ENCODE data around the gene CA5A. TPM values are rescaled to one million over a fixed set of nuclear protein-coding genes. Genes with fewer than 3 reads are reported as not detected.

CA5A gene
- total and polyA plus RNA-seq, 12 donors = 0.15 to 0.65 (median 0.29) TPM; not detected in 7

- 94 to 95% methylated on average over 9 of the region's 9 CpGs for WGBS, 2 donors
- H3K9me3 ChIP-seq = no peaks in the 10 kb centered on the region
- peaks cover 10 to 61% (median 47%) of the 10 kb centered on the region in 9 donors for H3K4me1 ChIP-seq
- no peak overlapping the region for H3K27ac ChIP-seq
- no peak for ATAC-seq
- no peak for DNase-seq
- intact Hi-C loops (cut with DNase I) = no loop called here
- H3K36me3 ChIP-seq = peaks cover 0 to 14% (median 0%) of the 10 kb centered on the region in 9 donors
- H3K27me3 ChIP-seq = no peaks in the 10 kb centered on the region
- H3K4me3 ChIP-seq = no peak overlapping the region
- TF ChIP-seq, protein P1, sequence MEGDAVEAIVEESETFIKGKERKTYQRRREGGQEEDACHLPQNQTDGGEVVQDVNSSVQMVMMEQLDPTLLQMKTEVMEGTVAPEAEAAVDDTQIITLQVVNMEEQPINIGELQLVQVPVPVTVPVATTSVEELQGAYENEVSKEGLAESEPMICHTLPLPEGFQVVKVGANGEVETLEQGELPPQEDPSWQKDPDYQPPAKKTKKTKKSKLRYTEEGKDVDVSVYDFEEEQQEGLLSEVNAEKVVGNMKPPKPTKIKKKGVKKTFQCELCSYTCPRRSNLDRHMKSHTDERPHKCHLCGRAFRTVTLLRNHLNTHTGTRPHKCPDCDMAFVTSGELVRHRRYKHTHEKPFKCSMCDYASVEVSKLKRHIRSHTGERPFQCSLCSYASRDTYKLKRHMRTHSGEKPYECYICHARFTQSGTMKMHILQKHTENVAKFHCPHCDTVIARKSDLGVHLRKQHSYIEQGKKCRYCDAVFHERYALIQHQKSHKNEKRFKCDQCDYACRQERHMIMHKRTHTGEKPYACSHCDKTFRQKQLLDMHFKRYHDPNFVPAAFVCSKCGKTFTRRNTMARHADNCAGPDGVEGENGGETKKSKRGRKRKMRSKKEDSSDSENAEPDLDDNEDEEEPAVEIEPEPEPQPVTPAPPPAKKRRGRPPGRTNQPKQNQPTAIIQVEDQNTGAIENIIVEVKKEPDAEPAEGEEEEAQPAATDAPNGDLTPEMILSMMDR (IDR thresholded peaks at IDR 0.05) = no peak
Measured at GRCh38 chr16:87958632-87959031, 22.3 kb upstream of the CA5A start.

GRCh38 chr16:87957296-87958094, 21.2 kb upstream of the CA5A start:
- TF ChIP-seq, protein P1 (IDR thresholded peaks at IDR 0.05) = no peak
- intact Hi-C loops (cut with DNase I) = no loop called here
- peak overlapping the region in 5 of 10 donors; percentile 19 to 40 (median 25) for H3K4me3 ChIP-seq
- H3K27ac ChIP-seq = peak overlapping the region in 5 of 10 donors; percentile 33 to 100 (median 61)
- H3K27me3 ChIP-seq = no peaks in the 10 kb centered on the region
- no peak for ATAC-seq
- peaks cover 9 to 61% (median 47%) of the 10 kb centered on the region in 9 donors for H3K4me1 ChIP-seq
- WGBS, 2 donors = 92 to 94% methylated on average over 34 of the region's 34 CpGs
- DNase-seq = no peak
- peaks cover 0 to 24% (median 0%) of the 10 kb centered on the region in 9 donors for H3K36me3 ChIP-seq
- no peaks in the 10 kb centered on the region for H3K9me3 ChIP-seq

DNA sequence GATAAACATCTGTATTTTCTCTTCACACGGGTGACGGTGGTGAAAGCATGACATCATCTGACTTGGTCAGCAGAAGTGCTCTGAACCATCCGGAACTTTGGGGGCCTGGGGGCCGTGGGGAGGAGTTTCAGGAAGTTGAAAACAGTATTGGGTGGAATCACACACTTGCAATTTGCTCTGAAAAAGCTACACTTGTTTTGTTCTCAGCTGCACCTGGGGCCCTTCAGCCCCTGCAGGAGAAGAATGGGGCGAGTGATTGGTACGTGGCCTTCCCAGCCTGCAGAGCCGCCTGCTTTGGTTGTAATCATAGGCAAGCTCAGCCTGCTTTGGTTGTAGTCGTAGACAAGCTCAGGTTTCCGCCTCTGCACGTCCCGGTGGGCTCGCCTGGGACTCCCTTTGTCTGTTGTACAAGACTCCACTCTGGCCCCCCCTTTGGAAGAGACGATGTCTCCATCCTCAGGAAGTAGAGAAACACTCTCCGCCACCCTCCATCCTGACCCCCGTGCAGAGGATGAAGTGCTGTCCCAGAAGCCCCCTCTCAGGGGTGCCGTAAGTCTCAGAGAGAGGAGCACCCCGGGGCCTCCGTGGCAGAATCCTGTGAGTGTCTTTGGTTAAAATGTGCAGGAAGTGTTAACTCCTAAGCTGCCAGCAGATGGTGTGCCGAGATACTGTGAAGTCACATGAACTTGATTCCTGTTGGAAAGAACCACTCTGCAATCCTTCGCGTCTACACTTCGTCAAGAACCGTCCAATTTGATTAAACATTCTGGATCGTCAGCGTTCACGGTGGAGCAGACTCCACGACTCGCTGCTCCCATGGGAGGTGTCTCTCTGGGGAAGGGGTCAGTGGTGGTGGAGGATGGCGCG, 20.3 kb upstream of the CA5A start:
- peak in 1 of 2 donors; percentile 66 for DNase-seq
- TF ChIP-seq, protein P1 (IDR thresholded peaks at IDR 0.05) = peak in 3 of 9 donors; percentile 9 to 18 (median 13)
- Histone ChIP-seq H3K36me3 (peaks cover 0 to 24% (median 0%) of the 10 kb centered on the region in 9 donors), H3K4me1 (peaks cover 9 to 66% (median 54%) of the 10 kb centered on the region in 9 donors), H3K27ac (peak overlapping the region in 7 of 10 donors; percentile 33 to 100 (median 61)), H3K4me3 (peak overlapping the region in 8 of 10 donors; percentile 4 to 40 (median 23)), H3K27me3 (no peaks in the 10 kb centered on the region), H3K9me3 (no peaks in the 10 kb centered on the region)
- whole genome bisulfite sequencing, 2 donors = 31 to 33% methylated on average over 30 of the region's 30 CpGs
- ATAC-seq = peak in 6 of 8 donors; percentile 8 to 62 (median 40)
- intact Hi-C loops (cut with DNase I) = no loop called here

GRCh38 chr16:87956098-87956364, 19.7 kb upstream of the CA5A start:
- Histone ChIP-seq H3K36me3 (peaks cover 0 to 24% (median 0%) of the 10 kb centered on the region in 9 donors), H3K27ac (peak overlapping the region in 7 of 10 donors; percentile 33 to 100 (median 56)), H3K9me3 (no peaks in the 10 kb centered on the region), H3K27me3 (no peaks in the 10 kb centered on the region), H3K4me1 (peaks cover 9 to 66% (median 54%) of the 10 kb centered on the region in 9 donors), H3K4me3 (peak overlapping the region in 3 of 10 donors; percentile 25 to 40 (median 34))
- no peak for ATAC-seq
- TF ChIP-seq, protein P1 (IDR thresholded peaks at IDR 0.05) = no peak
- intact Hi-C loops (cut with DNase I) = no loop called here
- 47 to 55% methylated on average over 3 of the region's 3 CpGs for whole genome bisulfite sequencing, 2 donors
- DNase-seq = no peak
